NT2/D1 (cell line): Measurements from ENCODE around the gene PRDX5.

Experiments
- DNase-seq: peaks from one replicate; pipeline ENCODE4 v3.0.0-alpha.2; 2011; ENCODE audit warnings: low read depth, low spot score
- H3K27me3 ChIP-seq: 2 replicates; pipeline ENCODE4 v1.6.0; 2011; ENCODE audit warnings: mild to moderate bottlenecking; ENCODE audit not compliant: insufficient read length, insufficient read depth
- H3K36me3 ChIP-seq: 2 replicates; pipeline ENCODE4 v1.6.1; 2011; ENCODE audit warnings: mild to moderate bottlenecking, low read length, mixed read lengths; ENCODE audit not compliant: insufficient read depth, insufficient read length
- H3K4me1 ChIP-seq: 2 replicates; pipeline ENCODE4 v1.5.1; 2011; ENCODE audit not compliant: insufficient read depth, insufficient read length
- H3K4me3 ChIP-seq: 2 replicates; pipeline ENCODE4 v1.5.1; 2011; ENCODE audit warnings: low read depth; ENCODE audit not compliant: insufficient read length
- H3K9ac ChIP-seq: 2 replicates; pipeline ENCODE4 v1.6.0; 2011; ENCODE audit warnings: low read depth; ENCODE audit not compliant: insufficient read length
- H3K9me3 ChIP-seq: 2 replicates; pipeline ENCODE4 v1.5.1; 2011; ENCODE audit warnings: mild to moderate bottlenecking, low read length; ENCODE audit not compliant: insufficient read depth
- SUZ12 ChIP-seq: IDR thresholded peaks from 2 replicates; pipeline ENCODE4 v1.6.1; 2011; ENCODE audit not compliant: insufficient read length, insufficient read depth; ENCODE audit errors: extremely low read depth
- YY1 ChIP-seq: IDR thresholded peaks from 2 replicates; pipeline ENCODE4 v1.6.1; 2011; ENCODE audit not compliant: insufficient read length, insufficient read depth
- ZNF274 ChIP-seq: IDR thresholded peaks from 2 replicates; pipeline ENCODE4 v1.6.1; 2011; ENCODE audit warnings: mild to moderate bottlenecking, low read depth, low read length

The PRDX5 gene

GRCh38 chr11:64343767-64344559, 26.0 kb downstream of the PRDX5 start:
- DNase-seq = no peak
- TF ChIP-seq SUZ12 (no peak), YY1 (no peak), ZNF274 (no peak)
- Histone ChIP-seq H3K36me3 (no peaks in the 10 kb centered on the region), H3K9me3 (no peaks in the 10 kb centered on the region), H3K9ac (peak overlapping the region; percentile 54), H3K4me1 (peaks cover 31% of the 10 kb centered on the region), H3K27me3 (peaks cover 7% of the 10 kb centered on the region), H3K4me3 (no peak overlapping the region)

DNA sequence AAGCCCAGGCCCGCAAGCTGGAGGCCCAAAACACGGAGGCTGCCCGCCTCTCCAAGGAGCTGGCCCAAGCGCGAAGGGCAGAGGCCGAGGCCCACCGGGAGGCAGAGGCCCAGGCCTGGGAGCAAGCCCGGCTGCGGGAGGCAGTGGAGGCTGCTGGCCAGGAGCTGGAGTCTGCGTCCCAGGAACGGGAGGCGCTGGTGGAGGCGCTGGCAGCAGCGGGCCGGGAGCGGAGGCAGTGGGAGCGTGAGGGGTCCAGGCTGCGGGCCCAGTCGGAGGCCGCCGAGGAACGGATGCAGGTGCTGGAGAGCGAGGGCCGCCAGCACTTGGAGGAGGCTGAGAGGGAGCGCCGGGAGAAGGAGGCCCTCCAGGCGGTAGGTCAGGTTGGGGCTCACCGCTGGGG, 26.9 kb downstream of the PRDX5 start:
- peak overlapping the region; percentile 54 for H3K9ac ChIP-seq
- TF ChIP-seq ZNF274 = no peak
- TF ChIP-seq SUZ12 = no peak
- no peak for TF ChIP-seq YY1

DNA sequence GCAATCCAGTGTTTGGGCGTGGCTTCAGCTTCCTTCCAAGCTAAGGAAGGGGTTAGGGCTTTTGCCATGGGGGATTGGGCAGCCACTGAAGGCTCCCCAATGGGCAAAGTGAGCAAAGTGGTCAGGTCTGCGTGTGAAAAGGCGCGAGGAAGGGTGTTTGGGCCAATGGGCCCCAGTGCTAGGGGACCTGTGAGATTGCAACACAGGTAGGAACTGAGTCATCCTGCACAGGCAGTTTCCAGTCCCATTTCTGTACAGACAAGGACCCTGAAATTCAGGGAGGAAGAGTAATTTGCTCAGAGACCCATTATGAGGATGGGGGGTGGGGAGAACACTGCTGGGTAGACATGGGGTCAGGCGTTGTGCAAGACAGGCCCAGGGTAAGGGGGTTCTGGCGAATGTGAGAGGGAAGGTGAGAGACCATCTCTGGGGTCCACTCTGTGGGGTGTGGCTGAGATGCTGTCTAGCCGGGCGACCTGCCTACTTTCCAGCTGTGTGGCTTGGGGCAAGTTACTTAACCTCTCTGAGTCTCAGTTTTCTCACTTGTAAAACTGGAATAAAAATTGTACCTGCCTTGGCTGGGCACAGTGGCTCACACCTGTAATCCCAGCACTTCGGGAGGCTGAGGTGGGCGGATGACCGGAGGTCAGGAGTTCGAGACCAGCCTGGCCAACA, 29.4 kb downstream of the PRDX5 start:
- Histone ChIP-seq H3K9ac (no peak overlapping the region), H3K27me3 (no peaks in the 10 kb centered on the region), H3K4me3 (no peak overlapping the region), H3K36me3 (no peaks in the 10 kb centered on the region), H3K9me3 (no peaks in the 10 kb centered on the region), H3K4me1 (peaks cover 22% of the 10 kb centered on the region)
- no peak for DNase-seq
- TF ChIP-seq SUZ12 (no peak), ZNF274 (no peak), YY1 (no peak)

More for the DNA sequence above, 26.9 kb downstream of the PRDX5 start:
- no peaks in the 10 kb centered on the region for H3K36me3 ChIP-seq
- H3K4me1 ChIP-seq = peaks cover 32% of the 10 kb centered on the region
- H3K27me3 ChIP-seq = peaks cover 7% of the 10 kb centered on the region
- H3K4me3 ChIP-seq = no peak overlapping the region
- no peaks in the 10 kb centered on the region for H3K9me3 ChIP-seq
- DNase-seq = no peak

GRCh38 chr11:64348383-64349024, 30.6 kb downstream of the PRDX5 start:
- Histone ChIP-seq H3K4me1 (peaks cover 16% of the 10 kb centered on the region), H3K4me3 (no peak overlapping the region), H3K9me3 (no peaks in the 10 kb centered on the region), H3K9ac (no peak overlapping the region), H3K27me3 (no peaks in the 10 kb centered on the region), H3K36me3 (no peaks in the 10 kb centered on the region)
- TF ChIP-seq YY1 = no peak
- TF ChIP-seq ZNF274 = no peak
- no peak for TF ChIP-seq SUZ12
- no peak for DNase-seq

- Histone ChIP-seq H3K36me3 (no peaks in the 10 kb centered on the region), H3K9me3 (no peaks in the 10 kb centered on the region), H3K27me3 (no peaks in the 10 kb centered on the region), H3K4me1 (peaks cover 14% of the 10 kb centered on the region), H3K9ac (no peak overlapping the region), H3K4me3 (no peak overlapping the region)
- no peak for DNase-seq
- TF ChIP-seq YY1 (no peak), ZNF274 (no peak), SUZ12 (no peak)
Observed at GRCh38 chr11:64349025-64349387, 31.1 kb downstream of the PRDX5 start.

- DNase-seq = no peak
- Histone ChIP-seq H3K9me3 (no peaks in the 10 kb centered on the region), H3K36me3 (no peaks in the 10 kb centered on the region), H3K27me3 (no peaks in the 10 kb centered on the region), H3K4me3 (no peak overlapping the region), H3K4me1 (peaks cover 18% of the 10 kb centered on the region), H3K9ac (no peak overlapping the region)
- TF ChIP-seq ZNF274 = no peak
Observed at GRCh38 chr11:64349404-64349803, 31.5 kb downstream of the PRDX5 start.

- H3K27me3 ChIP-seq = no peaks in the 10 kb centered on the region
- H3K36me3 ChIP-seq = no peaks in the 10 kb centered on the region
- DNase-seq = no peak
- peaks cover 24% of the 10 kb centered on the region for H3K4me1 ChIP-seq
- peak overlapping the region; percentile 32 for H3K9ac ChIP-seq
- no peak for TF ChIP-seq ZNF274
- no peak for TF ChIP-seq SUZ12
- no peak overlapping the region for H3K4me3 ChIP-seq
- no peaks in the 10 kb centered on the region for H3K9me3 ChIP-seq
Observed at GRCh38 chr11:64351136-64351631, 33.3 kb downstream of the PRDX5 start.
